H1 (cell line): ENCODE results near the gene HMGCLL1.

Experiments
- CHD1 ChIP-seq: IDR thresholded peaks from 2 replicates; pipeline ENCODE4 v1.6.1; 2012; ENCODE audit warnings: low read depth, low read length, improper control_type of control experiment
- CREB1 ChIP-seq: IDR thresholded peaks from 2 replicates; pipeline ENCODE4 v1.6.1; 2012; ENCODE audit warnings: inconsistent platforms
- GABPA ChIP-seq: IDR thresholded peaks from 2 replicates; pipeline ENCODE4 v1.6.1; 2011; ENCODE audit warnings: mild to moderate bottlenecking, low read length, moderate library complexity, borderline replicate concordance; ENCODE audit not compliant: insufficient read depth
- NRF1 ChIP-seq: IDR thresholded peaks from 2 replicates; pipeline ENCODE4 v1.6.1; 2011; ENCODE audit warnings: mild to moderate bottlenecking, low read depth, low read length, improper control_type of control experiment
- POLR2A ChIP-seq, 2 experiments: IDR thresholded peaks; 1 replicate in 1 of 2; 2 replicates in 1 of 2; pipeline ENCODE4 v1.6.1; 2011; ENCODE audit warnings: low read depth in 2 of 2, low read length in 2 of 2, mild to moderate bottlenecking in 2 of 2; ENCODE audit errors: control extremely low read depth in 1 of 2
- SP4 ChIP-seq: IDR thresholded peaks from 2 replicates; pipeline ENCODE4 v1.6.1; 2012; ENCODE audit warnings: low read length, inconsistent platforms

DNA sequence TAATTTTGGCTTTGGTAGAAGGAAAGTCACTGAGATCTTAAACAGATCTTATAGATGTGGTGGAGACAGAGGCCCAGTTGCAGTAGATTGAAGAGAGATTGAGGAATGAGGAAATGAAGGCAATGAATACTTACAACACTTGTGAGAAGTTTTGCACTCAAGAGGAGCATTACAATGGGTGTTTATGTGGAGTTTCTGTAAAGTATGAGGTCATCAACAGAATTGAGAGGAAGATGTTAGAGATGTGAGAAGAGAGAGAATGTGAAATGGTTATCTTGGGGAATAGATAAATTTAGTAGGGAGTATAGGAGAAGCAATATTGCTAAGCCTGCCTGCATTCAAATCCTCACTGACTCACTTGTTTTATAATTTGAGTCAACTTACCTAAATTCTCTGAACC is 168.3 kb downstream of the HMGCLL1 start:
- TF ChIP-seq CREB1 (no peak), POLR2A (IDR thresholded peaks at IDR 0.05; ENCODE audit: control extremely low read depth in 1 of 2, low read depth in 2 of 2, low read length in 2 of 2) (no peak), SP4 (no peak), GABPA (no peak), NRF1 (no peak), CHD1 (no peak)
